ENCODE data around the gene MACROD1.

MACROD1 gene

GRCh38 chr11:64036087-64037026 is 129.6 kb downstream of the MACROD1 start:
- DNase-seq (ENCODE audit: low read depth in 2 of 2): no peak

- DNase-seq (ENCODE audit: low read depth in 2 of 2): no peak
Observed at GRCh38 chr11:64035576-64035975, 130.3 kb downstream of the MACROD1 start, which contains the start of gene FLRT1. FLRT1 (plus strand) TSS chr11:64035931; CDS start chr11:64116268, 80,337 bp downstream.

GRCh38 chr11:64035081-64035524 is 130.8 kb downstream of the MACROD1 start:
- no peak for DNase-seq (ENCODE audit: low read depth in 2 of 2)

GRCh38 chr11:64034411-64034811 is 131.5 kb downstream of the MACROD1 start:
- DNase-seq (ENCODE audit: low read depth in 2 of 2): no peak

- DNase-seq (ENCODE audit: low read depth in 2 of 2): no peak
Observed at GRCh38 chr11:64032050-64032449, 133.9 kb downstream of the MACROD1 start.

GRCh38 chr11:64031001-64031400 is 134.9 kb downstream of the MACROD1 start:
- no peak for DNase-seq (ENCODE audit: low read depth in 2 of 2)

GRCh38 chr11:64029773-64030172 is 136.1 kb downstream of the MACROD1 start:
- no peak for DNase-seq (ENCODE audit: low read depth in 2 of 2)

GRCh38 chr11:64028398-64029115 is 137.4 kb downstream of the MACROD1 start:
- no peak for DNase-seq (ENCODE audit: low read depth in 2 of 2)

GRCh38 chr11:64027651-64028397 is 138.1 kb downstream of the MACROD1 start:
- DNase-seq (ENCODE audit: low read depth in 2 of 2): no peak

GRCh38 chr11:64026575-64027205 is 139.2 kb downstream of the MACROD1 start:
- no peak for DNase-seq (ENCODE audit: low read depth in 2 of 2)

- DNase-seq (ENCODE audit: low read depth in 2 of 2): no peak
Observed at GRCh38 chr11:64025205-64025604, 140.7 kb downstream of the MACROD1 start.

GRCh38 chr11:64023712-64024710 is 141.9 kb downstream of the MACROD1 start:
- DNase-seq (ENCODE audit: low read depth in 2 of 2): no peak

GRCh38 chr11:64022125-64022784 is 143.7 kb downstream of the MACROD1 start:
- DNase-seq (ENCODE audit: low read depth in 2 of 2): no peak

GRCh38 chr11:64021757-64022093 is 144.2 kb downstream of the MACROD1 start:
- no peak for DNase-seq (ENCODE audit: low read depth in 2 of 2)

GRCh38 chr11:64020976-64021756 is 144.7 kb downstream of the MACROD1 start:
- no peak for DNase-seq (ENCODE audit: low read depth in 2 of 2)

GRCh38 chr11:64019106-64020037 is 146.5 kb downstream of the MACROD1 start:
- DNase-seq (ENCODE audit: low read depth in 2 of 2): no peak

- no peak for DNase-seq (ENCODE audit: low read depth in 2 of 2)
Observed at GRCh38 chr11:64018310-64018709, 147.6 kb downstream of the MACROD1 start.

GRCh38 chr11:64017945-64018224 is 148.0 kb downstream of the MACROD1 start:
- DNase-seq (ENCODE audit: low read depth in 2 of 2): no peak

Measured in stimulated activated CD4-positive, alpha-beta T cell treated with anti-CD3 and anti-CD28 coated beads, Interleukin-15, amount 100 ng/mL, for 48 hours (primary cell).